ENCODE data around the gene SYNJ1. TPM values are rescaled to one million over a fixed set of nuclear protein-coding genes. Genes with fewer than 3 reads are reported as not detected.

SYNJ1 gene
- total RNA-seq, 1 donor from 2014 or later, result 4.1 TPM

DNA sequence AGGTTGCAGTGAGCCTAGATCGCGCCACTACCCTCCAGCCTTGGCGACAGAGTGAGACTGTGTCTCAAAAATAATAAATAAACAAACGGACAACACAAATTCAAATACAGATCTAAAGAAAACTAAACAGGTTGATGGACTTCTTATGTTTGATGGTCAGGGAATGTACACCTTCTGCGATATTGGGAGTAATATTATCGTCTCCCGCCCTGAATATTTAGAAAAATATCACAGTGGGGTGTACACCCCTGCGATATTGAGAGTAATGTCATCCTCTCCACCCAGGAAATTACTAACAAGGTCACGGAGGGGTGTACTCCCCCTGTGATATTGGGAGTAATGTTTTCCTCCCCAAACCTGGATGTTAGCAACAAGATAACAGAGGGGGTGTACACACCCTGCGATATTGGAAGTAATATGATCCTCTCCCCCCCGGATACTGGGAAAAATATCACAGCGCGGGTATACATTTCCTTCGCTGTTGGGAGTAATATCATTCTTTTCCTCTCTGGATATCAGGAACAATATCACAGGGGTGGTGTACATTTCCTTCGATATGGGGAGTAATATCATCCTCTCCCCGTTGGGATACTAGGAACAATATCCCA, 114.3 kb downstream of the SYNJ1 start:
- H4K20me1 ChIP-seq (ENCODE audit: low read depth), result peaks cover 10% of the 10 kb centered on the region
- H3K9ac ChIP-seq, result no peak overlapping the region
- H3K9me3 Mint-ChIP-seq, result no peaks in the 10 kb centered on the region
- peak overlapping the region; percentile 98 for H3K4me3 Mint-ChIP-seq
- H3K27ac Mint-ChIP-seq, result no peak overlapping the region
- H3K36me3 ChIP-seq, result no peaks in the 10 kb centered on the region
- peak overlapping the region; percentile 98 for H2AFZ ChIP-seq (replicated peaks)
- peaks cover 6% of the 10 kb centered on the region for H3K27me3 Mint-ChIP-seq (ENCODE audit: insufficient read depth, low read depth)
- H3K4me2 ChIP-seq, result peak overlapping the region; percentile 95
- H3K36me3 Mint-ChIP-seq, result peaks cover 4% of the 10 kb centered on the region
- no peak overlapping the region for H3K27ac ChIP-seq
- H3K79me2 ChIP-seq (ENCODE audit: low read depth), result peaks cover 22% of the 10 kb centered on the region
- no peaks in the 10 kb centered on the region for H3K9me3 ChIP-seq (ENCODE audit: low read depth)
- H3F3A ChIP-seq (ENCODE audit: low read depth), result peaks cover 13% of the 10 kb centered on the region
- TF ChIP-seq CTCF (IDR thresholded peaks at IDR 0.05) (no peak), EZH2 (IDR thresholded peaks at IDR 0.05) (no peak), EZH2phosphoT487 (IDR thresholded peaks at IDR 0.05) (no peak)
- peaks cover 5% of the 10 kb centered on the region for H3K4me1 ChIP-seq
- DNase-seq (ENCODE audit: low spot score), result no peak
- peak overlapping the region; percentile 77 for H3K4me3 ChIP-seq
- peaks cover 14% of the 10 kb centered on the region for H3K4me1 Mint-ChIP-seq
- H3K27me3 ChIP-seq, result no peaks in the 10 kb centered on the region

DNA sequence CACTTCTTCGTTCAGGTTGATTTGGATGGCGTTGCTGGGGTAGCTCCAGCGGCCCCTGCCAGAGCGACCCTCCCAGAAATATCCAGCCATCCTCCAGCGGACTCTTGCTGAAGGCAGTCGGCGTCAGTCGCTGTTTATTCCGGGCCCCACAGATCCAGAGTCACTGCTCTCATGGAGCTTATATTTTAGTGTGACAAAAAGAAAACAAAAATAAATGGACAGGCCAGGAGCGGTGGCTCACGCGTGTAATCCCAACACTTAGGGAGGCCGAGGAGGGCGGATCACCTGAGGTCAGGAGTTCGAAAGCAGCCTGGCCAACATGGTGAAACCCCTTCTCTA, 114.8 kb downstream of the SYNJ1 start:
- DNase-seq (ENCODE audit: low spot score), result no peak
- peak overlapping the region; percentile 98 for H3K4me3 Mint-ChIP-seq
- H3K4me3 ChIP-seq, result peak overlapping the region; percentile 77
- no peaks in the 10 kb centered on the region for H3K9me3 Mint-ChIP-seq
- peaks cover 14% of the 10 kb centered on the region for H3K4me1 Mint-ChIP-seq
- H3K9ac ChIP-seq, result peak overlapping the region; percentile 47
- no peaks in the 10 kb centered on the region for H3K9me3 ChIP-seq (ENCODE audit: low read depth)
- peak overlapping the region; percentile 98 for H2AFZ ChIP-seq (replicated peaks)
- TF ChIP-seq EZH2 (IDR thresholded peaks at IDR 0.05) (no peak), EZH2phosphoT487 (IDR thresholded peaks at IDR 0.05) (no peak), CTCF (IDR thresholded peaks at IDR 0.05) (no peak)
- no peaks in the 10 kb centered on the region for H3K36me3 ChIP-seq
- peaks cover 5% of the 10 kb centered on the region for H3K4me1 ChIP-seq
- H3K4me2 ChIP-seq, result peak overlapping the region; percentile 95
- peaks cover 13% of the 10 kb centered on the region for H3F3A ChIP-seq (ENCODE audit: low read depth)
- H3K27ac Mint-ChIP-seq, result peak overlapping the region; percentile 99
- peaks cover 10% of the 10 kb centered on the region for H4K20me1 ChIP-seq (ENCODE audit: low read depth)
- peaks cover 4% of the 10 kb centered on the region for H3K27me3 Mint-ChIP-seq (ENCODE audit: insufficient read depth, low read depth)
- H3K27me3 ChIP-seq, result no peaks in the 10 kb centered on the region
- H3K27ac ChIP-seq, result peak overlapping the region; percentile 87
- peaks cover 4% of the 10 kb centered on the region for H3K36me3 Mint-ChIP-seq
- peaks cover 22% of the 10 kb centered on the region for H3K79me2 ChIP-seq (ENCODE audit: low read depth)

- Mint-ChIP-seq H3K27me3 (ENCODE audit: insufficient read depth, low read depth) (peaks cover 5% of the 10 kb centered on the region), H3K36me3 (peaks cover 9% of the 10 kb centered on the region), H3K9me3 (no peaks in the 10 kb centered on the region), H3K4me3 (peak within 1 kb of the TSS; percentile 98), H3K27ac (peak within 1 kb of the TSS; percentile 99), H3K4me1 (peaks cover 14% of the 10 kb centered on the region)
- Histone ChIP-seq H3K9me3 (ENCODE audit: low read depth) (no peaks in the 10 kb centered on the region), H4K20me1 (ENCODE audit: low read depth) (peaks cover 10% of the 10 kb centered on the region), H3F3A (ENCODE audit: low read depth) (peaks cover 13% of the 10 kb centered on the region), H3K4me3 (peak within 1 kb of the TSS; percentile 77), H3K36me3 (no peaks in the 10 kb centered on the region), H2AFZ (replicated peaks) (peak within 1 kb of the TSS; percentile 98), H3K4me2 (peak within 1 kb of the TSS; percentile 95), H3K27ac (peak within 1 kb of the TSS; percentile 87), H3K9ac (peak within 1 kb of the TSS; percentile 47), H3K4me1 (peaks cover 5% of the 10 kb centered on the region), H3K79me2 (ENCODE audit: low read depth) (peaks cover 22% of the 10 kb centered on the region), H3K27me3 (no peaks in the 10 kb centered on the region)
- TF ChIP-seq EZH2phosphoT487 (IDR thresholded peaks at IDR 0.05) (no peak), EZH2 (IDR thresholded peaks at IDR 0.05) (no peak), CTCF (IDR thresholded peaks at IDR 0.05) (no peak)
- peak; percentile 89 for DNase-seq (ENCODE audit: low spot score)
Observed at GRCh38 chr21:32612075-32612998, 115.5 kb downstream of the SYNJ1 start, which contains the start of gene CFAP298. Gene CFAP298, minus strand, starts transcription at chr21:32612377. Its CDS starts 134 bp downstream, at chr21:32612243.

All from neural progenitor cell (in vitro differentiated cells).